ENCODE data around the gene FTH1. TPM values are rescaled to one million over a fixed set of nuclear protein-coding genes. Genes with fewer than 3 reads are reported as not detected.

Gene FTH1
- total RNA-seq, 1 experiment from 2014 or later: 651 TPM

GRCh38 chr11:61916737-61917333 lies 50.6 kb downstream of the FTH1 start:
- no peak for DNase-seq (ENCODE audit: low spot score)

- DNase-seq (ENCODE audit: low spot score): no peak
These were observed 52.8 kb downstream of the FTH1 start for GRCh38 chr11:61914471-61915171.

Other genes with a start within 250 kb of the FTH1 start
- 0.98 and 1.4 TPM in 2 replicates for gene MYRF, start 215.0 kb downstream of the FTH1 start, total RNA-seq (2014; rRNA removed; shearing (Covaris generic))
- 78.1 and 115 TPM in 2 replicates for gene TMEM258, start 175.0 kb downstream of the FTH1 start, total RNA-seq (2014; rRNA removed; shearing (Covaris generic))
- 131 and 139 TPM in 2 replicates for gene FEN1, start 174.7 kb downstream of the FTH1 start, total RNA-seq (2014; rRNA removed; shearing (Covaris generic))
- gene FADS1, start 150.6 kb downstream of the FTH1 start, total RNA-seq (2014; rRNA removed; shearing (Covaris generic)): 55.3 and 84.2 TPM in 2 replicates
- gene FADS2, start 139.3 kb downstream of the FTH1 start, total RNA-seq (2014; rRNA removed; shearing (Covaris generic)): 151 and 340 TPM in 2 replicates
- 139 and 190 TPM in 2 replicates for gene FADS3, start 76.1 kb downstream of the FTH1 start, total RNA-seq (2014; rRNA removed; shearing (Covaris generic))
- 2.4 and 8.5 TPM in 2 replicates for gene RAB3IL1, start 50.1 kb downstream of the FTH1 start, total RNA-seq (2014; rRNA removed; shearing (Covaris generic))
- 0.79 and 1.00 TPM in 2 replicates for gene BEST1, start 17.3 kb downstream of the FTH1 start, total RNA-seq (2014; rRNA removed; shearing (Covaris generic))
- gene INCENP, start 156.4 kb upstream of the FTH1 start, total RNA-seq (2014; rRNA removed; shearing (Covaris generic)): 52.5 and 66.1 TPM in 2 replicates
- not detected in 2 replicates for gene SCGB1D1, start 222.6 kb upstream of the FTH1 start, total RNA-seq (2014; rRNA removed; shearing (Covaris generic))
- not detected in 2 replicates for gene SCGB2A1, start 241.0 kb upstream of the FTH1 start, total RNA-seq (2014; rRNA removed; shearing (Covaris generic))